HG02763 (cell line): Measurements from ENCODE around the gene LMAN1L.

Source experiments
- ATAC-seq: cut with Tn5 transposase; IDR thresholded peaks from one replicate; pipeline ENCODE4 v1.9.1; 2021; ENCODE audit warnings: mild to moderate bottlenecking, moderate library complexity; ENCODE audit not compliant: unreplicated experiment

The LMAN1L gene

GRCh38 chr15:74815121-74815934 is 2.7 kb downstream of the LMAN1L start:
- no peak for ATAC-seq

- ATAC-seq, result no peak
These were observed 3.3 kb downstream of the LMAN1L start for GRCh38 chr15:74815961-74816360.

GRCh38 chr15:74816624-74817369 is 4.2 kb downstream of the LMAN1L start:
- ATAC-seq, result no peak

- no peak for ATAC-seq
These were observed 4.7 kb downstream of the LMAN1L start for GRCh38 chr15:74817370-74817737.

GRCh38 chr15:74820056-74820455 is 7.4 kb downstream of the LMAN1L start:
- ATAC-seq, result no peak

- peak; percentile 59 for ATAC-seq
These were observed 8.6 kb downstream of the LMAN1L start for GRCh38 chr15:74821091-74821789.

- no peak for ATAC-seq
These were observed 9.1 kb downstream of the LMAN1L start for GRCh38 chr15:74821790-74822158.

GRCh38 chr15:74822233-74822632 is 9.6 kb downstream of the LMAN1L start:
- ATAC-seq, result no peak

- no peak for ATAC-seq
These were observed 10.7 kb downstream of the LMAN1L start for GRCh38 chr15:74823324-74823723.

GRCh38 chr15:74824976-74825375 is 12.3 kb downstream of the LMAN1L start:
- no peak for ATAC-seq

GRCh38 chr15:74825866-74826265 is 13.2 kb downstream of the LMAN1L start:
- ATAC-seq, result no peak

- no peak for ATAC-seq
These were observed 13.8 kb downstream of the LMAN1L start, which contains the start of gene CPLX3 for GRCh38 chr15:74826364-74826819. Gene CPLX3 (plus strand): TSS chr15:74826627. CDS start chr15:74826704, 77 bp downstream.

GRCh38 chr15:74826921-74827320 is 14.3 kb downstream of the LMAN1L start:
- no peak for ATAC-seq

GRCh38 chr15:74827614-74828013 is 15.0 kb downstream of the LMAN1L start:
- no peak for ATAC-seq

GRCh38 chr15:74828835-74829234 is 16.2 kb downstream of the LMAN1L start:
- ATAC-seq, result no peak

- no peak for ATAC-seq
These were observed 16.9 kb downstream of the LMAN1L start for GRCh38 chr15:74829486-74829885.

- ATAC-seq, result no peak
These were observed 17.4 kb downstream of the LMAN1L start for GRCh38 chr15:74829991-74830390.

GRCh38 chr15:74830868-74831267 is 18.2 kb downstream of the LMAN1L start:
- ATAC-seq, result no peak

GRCh38 chr15:74831813-74832495 is 19.3 kb downstream of the LMAN1L start:
- no peak for ATAC-seq

GRCh38 chr15:74832826-74833225 is 20.2 kb downstream of the LMAN1L start:
- ATAC-seq, result no peak
